ENCODE measurements around the gene TMEM147.
A peak's percentile ranks its signal among the peaks of the same experiment; 100 is the strongest.

TMEM147 gene

DNA sequence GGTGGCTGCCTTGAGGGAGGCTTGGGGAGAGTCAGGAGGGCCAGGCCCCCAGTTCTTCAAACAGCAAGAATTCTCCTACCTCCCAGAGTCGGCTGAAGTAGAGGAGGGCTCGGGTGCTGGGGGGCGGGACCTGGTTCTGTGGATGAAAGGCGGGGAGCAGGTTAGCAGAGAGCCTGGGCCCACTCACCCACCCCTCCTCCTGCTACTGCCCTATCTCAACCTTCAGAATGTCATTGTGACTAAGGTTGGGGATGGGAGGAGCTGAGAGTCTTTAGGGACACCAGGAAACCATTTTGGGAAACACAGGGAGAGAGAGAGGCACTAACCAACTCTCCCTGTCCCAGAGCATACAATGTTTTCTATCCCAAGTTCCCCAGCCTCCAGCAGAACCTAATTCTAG is 42.7 kb upstream of the TMEM147 start:
- TF ChIP-seq, protein P1, sequence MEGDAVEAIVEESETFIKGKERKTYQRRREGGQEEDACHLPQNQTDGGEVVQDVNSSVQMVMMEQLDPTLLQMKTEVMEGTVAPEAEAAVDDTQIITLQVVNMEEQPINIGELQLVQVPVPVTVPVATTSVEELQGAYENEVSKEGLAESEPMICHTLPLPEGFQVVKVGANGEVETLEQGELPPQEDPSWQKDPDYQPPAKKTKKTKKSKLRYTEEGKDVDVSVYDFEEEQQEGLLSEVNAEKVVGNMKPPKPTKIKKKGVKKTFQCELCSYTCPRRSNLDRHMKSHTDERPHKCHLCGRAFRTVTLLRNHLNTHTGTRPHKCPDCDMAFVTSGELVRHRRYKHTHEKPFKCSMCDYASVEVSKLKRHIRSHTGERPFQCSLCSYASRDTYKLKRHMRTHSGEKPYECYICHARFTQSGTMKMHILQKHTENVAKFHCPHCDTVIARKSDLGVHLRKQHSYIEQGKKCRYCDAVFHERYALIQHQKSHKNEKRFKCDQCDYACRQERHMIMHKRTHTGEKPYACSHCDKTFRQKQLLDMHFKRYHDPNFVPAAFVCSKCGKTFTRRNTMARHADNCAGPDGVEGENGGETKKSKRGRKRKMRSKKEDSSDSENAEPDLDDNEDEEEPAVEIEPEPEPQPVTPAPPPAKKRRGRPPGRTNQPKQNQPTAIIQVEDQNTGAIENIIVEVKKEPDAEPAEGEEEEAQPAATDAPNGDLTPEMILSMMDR (IDR thresholded peaks at IDR 0.05; ENCODE audit: low read depth, low read length): no peak
- in situ Hi-C loops (cut with HindIII; ENCODE audit: low sequenced_read_pairs): no loop called here
- no peak for DNase-seq (ENCODE audit: low read depth, low spot score)
- no peak overlapping the region for H3K4me3 ChIP-seq (ENCODE audit: low read depth, low read length)

DNA sequence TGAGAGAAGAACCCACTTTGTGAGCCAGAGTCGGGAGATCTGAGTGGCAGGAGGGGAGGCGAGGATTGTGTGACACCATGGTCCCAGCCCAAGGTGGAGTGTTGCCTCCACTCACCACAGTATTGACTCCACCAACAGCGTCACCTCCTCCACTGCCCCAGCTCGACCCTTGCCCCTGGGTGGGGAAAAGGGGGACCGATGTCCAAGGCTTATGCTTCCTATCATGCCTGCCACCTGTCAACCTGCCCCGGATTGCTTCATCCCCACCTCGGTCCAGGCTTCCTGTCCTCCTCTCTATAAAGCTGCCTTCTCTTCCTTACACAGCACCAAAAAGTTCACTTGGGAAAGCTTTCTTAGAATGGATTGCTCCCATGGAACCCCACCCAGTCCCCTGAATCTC is 39.4 kb upstream of the TMEM147 start:
- TF ChIP-seq, protein P1 (IDR thresholded peaks at IDR 0.05; ENCODE audit: low read depth, low read length): no peak
- no peak overlapping the region for H3K4me3 ChIP-seq (ENCODE audit: low read depth, low read length)
- in situ Hi-C loops (cut with HindIII; ENCODE audit: low sequenced_read_pairs): no loop called here
- no peak for DNase-seq (ENCODE audit: low read depth, low spot score)

DNA sequence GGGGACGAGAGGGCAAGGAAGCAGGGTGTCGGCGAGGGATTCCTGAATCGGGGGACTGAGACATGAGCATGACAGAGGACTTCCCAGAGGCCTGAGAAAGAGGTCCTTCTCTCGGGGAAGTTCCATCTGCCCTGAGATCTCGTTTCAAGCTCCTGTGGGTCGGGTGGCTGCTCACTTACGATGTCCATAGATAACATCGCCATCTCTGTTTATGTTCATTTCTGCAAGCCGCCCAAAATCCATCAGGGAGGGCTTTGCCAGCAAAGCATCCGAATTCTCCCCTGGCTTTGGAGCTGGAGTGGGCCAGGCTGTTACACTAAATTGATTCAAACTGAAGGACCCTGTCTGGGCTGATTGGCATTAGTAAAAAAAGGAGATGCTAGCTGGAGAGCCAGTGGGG is 37.9 kb upstream of the TMEM147 start:
- TF ChIP-seq, protein P1 (IDR thresholded peaks at IDR 0.05; ENCODE audit: low read depth, low read length): no peak
- in situ Hi-C loops (cut with HindIII; ENCODE audit: low sequenced_read_pairs): no loop called here
- no peak for DNase-seq (ENCODE audit: low read depth, low spot score)
- H3K4me3 ChIP-seq (ENCODE audit: low read depth, low read length): no peak overlapping the region

DNA sequence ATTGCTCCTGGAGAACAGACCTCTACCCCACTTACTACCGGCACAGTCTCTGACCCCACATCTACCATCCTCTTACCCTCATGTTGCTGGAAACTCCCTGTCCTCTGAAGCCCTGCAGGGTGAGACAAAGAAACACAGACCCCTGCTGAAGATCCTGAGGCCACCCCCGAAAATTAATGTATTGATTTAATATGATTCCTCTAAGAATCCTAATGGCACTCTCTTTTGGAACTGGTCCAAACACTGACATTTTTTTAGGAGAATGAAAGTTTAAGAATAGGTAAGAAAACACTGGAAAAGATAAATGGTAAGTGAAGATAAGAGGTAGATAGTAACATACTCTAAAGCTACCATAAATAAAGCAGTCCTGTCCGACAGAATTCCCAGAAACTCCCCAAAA is 37.3 kb upstream of the TMEM147 start:
- TF ChIP-seq, protein P1 (IDR thresholded peaks at IDR 0.05; ENCODE audit: low read depth, low read length): no peak
- in situ Hi-C loops (cut with HindIII; ENCODE audit: low sequenced_read_pairs): no loop called here
- DNase-seq (ENCODE audit: low read depth, low spot score): no peak
- no peak overlapping the region for H3K4me3 ChIP-seq (ENCODE audit: low read depth, low read length)

DNA sequence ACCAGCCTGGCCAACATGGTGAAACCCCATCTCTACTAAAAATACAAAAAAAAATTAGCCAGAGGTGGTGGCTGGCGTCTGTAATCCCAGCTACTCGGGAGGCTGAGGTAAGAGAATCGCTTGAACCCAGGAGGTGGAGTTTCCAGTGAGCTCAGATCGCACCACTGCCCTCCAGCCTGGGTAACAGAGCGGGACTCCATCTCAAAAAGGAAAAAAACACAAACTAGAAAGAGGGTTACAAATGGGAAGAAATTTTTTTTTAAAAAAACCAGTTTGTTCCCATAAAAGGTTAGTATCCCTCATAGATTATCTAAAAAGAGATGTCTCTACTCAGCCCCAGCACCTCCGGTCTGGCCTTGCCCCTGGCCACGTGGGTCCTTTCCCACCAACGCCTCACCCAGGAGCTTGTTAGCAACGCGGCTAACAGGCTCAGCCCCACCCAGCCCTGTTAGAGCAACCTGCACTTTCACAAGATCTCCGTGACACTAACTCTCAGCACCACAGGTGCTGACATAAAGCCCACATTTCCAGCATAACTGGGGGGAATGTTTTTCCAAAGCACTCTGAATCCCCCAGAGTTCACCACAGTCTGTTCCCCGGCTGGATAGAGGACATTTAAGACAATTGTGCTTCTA is 36.3 kb upstream of the TMEM147 start:
- in situ Hi-C loops (cut with HindIII; ENCODE audit: low sequenced_read_pairs): no loop called here
- no peak overlapping the region for H3K4me3 ChIP-seq (ENCODE audit: low read depth, low read length)
- no peak for DNase-seq (ENCODE audit: low read depth, low spot score)
- TF ChIP-seq, protein P1 (IDR thresholded peaks at IDR 0.05; ENCODE audit: low read depth, low read length): no peak

DNA sequence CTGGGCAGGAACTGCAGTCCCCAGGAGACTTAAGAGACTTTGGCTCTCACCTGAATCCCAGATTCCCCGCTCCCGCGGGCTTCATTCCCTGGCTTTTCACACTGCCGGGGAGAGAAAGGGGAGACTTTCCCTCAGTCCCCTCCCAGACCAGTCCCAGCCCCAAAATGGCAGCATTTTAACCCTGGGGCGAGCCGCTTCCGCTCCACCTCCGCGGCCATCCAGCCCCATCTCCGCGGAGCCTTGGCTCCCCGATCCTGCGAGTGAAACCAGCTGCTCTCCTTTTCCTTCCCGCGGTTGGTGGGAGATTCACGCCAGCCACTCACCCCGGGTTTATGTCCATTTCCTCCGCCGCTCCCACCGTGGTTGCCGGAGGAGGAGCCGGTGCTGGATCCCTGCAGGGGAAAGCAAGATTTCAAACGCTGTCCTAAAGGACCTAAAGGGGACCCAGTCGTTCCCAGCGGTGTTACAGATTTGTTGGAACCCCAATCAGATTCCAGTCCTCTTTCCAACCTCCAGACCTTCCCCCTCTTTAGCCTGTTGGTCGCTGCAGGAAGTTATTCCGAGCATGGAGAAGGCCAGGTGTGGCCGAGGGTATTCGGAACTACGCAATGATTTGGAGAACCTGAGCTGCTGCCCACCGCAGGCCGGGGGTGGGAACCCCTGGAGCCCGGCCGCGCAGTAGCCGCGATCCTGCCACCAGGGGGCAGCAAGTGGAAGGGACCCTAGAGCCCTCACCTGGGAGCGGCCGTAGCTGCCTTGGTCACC is 35.4 kb upstream of the TMEM147 start:
- TF ChIP-seq, protein P1 (IDR thresholded peaks at IDR 0.05; ENCODE audit: low read depth, low read length): peak; percentile 91
- H3K4me3 ChIP-seq (ENCODE audit: low read depth, low read length): no peak overlapping the region

More for the DNA sequence above, 35.4 kb upstream of the TMEM147 start:
- in situ Hi-C loops (cut with HindIII; ENCODE audit: low sequenced_read_pairs): no loop called here
- DNase-seq (ENCODE audit: low read depth, low spot score): peak; percentile 5
